Gastroesophageal sphincter (tissue), 3 donors: Measurements from ENCODE around the gene FGGY.

Experiments used
- EP300 ChIP-seq: sonication (generic); formaldehyde crosslinking; IDR thresholded peaks from one replicate; pipeline ENCODE4 v1.6.1; 2017; ENCODE audit warnings: antibody characterized with exemption, mild to moderate bottlenecking
- POLR2A ChIP-seq, 2 donors: fragments of 450-650 bp; IDR thresholded peaks; one replicate each; pipeline ENCODE4 v1.6.1; 2017; ENCODE audit warnings: antibody characterized with exemption in 2 of 2, mild to moderate bottlenecking in 2 of 2, moderate library complexity in 1 of 2
- POLR2AphosphoS5 ChIP-seq: sonication (generic); formaldehyde crosslinking; IDR thresholded peaks from one replicate; pipeline ENCODE4 v1.6.1; 2017; ENCODE audit warnings: antibody characterized with exemption
- TF ChIP-seq, protein P1 (sequence below), 4 experiments: fragments of 200-600 bp in 2 of 4; fragments of 450-650 bp in 2 of 4; sonication (generic) in 1 of 4; IDR thresholded peaks; one replicate each; pipeline ENCODE4 v1.5.1; 2017 to 2019; ENCODE audit warnings: antibody characterized with exemption in 4 of 4, mild to moderate bottlenecking in 2 of 4, moderate library complexity in 2 of 4

DNA sequence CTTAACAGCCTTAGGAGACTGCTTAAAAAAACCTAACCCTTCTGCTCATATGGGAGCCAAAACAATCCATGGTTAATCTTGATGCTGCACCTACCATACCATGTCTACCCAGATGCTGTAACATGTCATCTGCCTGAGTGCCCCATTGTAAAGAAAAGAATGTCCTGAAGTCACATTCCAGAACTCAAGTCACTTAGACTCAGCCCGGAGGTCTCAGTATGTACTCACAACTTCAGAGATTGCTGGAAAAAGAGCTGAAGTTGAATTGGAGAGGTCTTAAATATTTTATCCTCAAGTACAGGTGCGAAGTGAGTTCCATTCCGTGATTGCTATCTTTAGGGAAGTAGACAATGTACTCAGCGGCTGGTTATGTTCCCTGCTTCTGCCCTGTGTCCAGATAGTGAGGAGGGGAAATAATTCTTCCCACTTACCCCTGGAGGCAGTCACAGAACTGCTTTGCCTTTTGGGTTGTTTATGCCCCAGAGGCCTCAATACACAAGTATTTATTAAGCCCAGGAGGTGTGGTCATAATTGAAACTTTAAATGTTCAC, 460.4 kb downstream of the FGGY start:
- TF ChIP-seq, protein P1, sequence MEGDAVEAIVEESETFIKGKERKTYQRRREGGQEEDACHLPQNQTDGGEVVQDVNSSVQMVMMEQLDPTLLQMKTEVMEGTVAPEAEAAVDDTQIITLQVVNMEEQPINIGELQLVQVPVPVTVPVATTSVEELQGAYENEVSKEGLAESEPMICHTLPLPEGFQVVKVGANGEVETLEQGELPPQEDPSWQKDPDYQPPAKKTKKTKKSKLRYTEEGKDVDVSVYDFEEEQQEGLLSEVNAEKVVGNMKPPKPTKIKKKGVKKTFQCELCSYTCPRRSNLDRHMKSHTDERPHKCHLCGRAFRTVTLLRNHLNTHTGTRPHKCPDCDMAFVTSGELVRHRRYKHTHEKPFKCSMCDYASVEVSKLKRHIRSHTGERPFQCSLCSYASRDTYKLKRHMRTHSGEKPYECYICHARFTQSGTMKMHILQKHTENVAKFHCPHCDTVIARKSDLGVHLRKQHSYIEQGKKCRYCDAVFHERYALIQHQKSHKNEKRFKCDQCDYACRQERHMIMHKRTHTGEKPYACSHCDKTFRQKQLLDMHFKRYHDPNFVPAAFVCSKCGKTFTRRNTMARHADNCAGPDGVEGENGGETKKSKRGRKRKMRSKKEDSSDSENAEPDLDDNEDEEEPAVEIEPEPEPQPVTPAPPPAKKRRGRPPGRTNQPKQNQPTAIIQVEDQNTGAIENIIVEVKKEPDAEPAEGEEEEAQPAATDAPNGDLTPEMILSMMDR (IDR thresholded peaks at IDR 0.05), result no peak
- TF ChIP-seq POLR2AphosphoS5 (no peak), POLR2A (IDR thresholded peaks at IDR 0.05) (no peak), EP300 (no peak)
